HCT116 (cell line): Measurements from ENCODE around the gene AFTPH. TPM values are rescaled to one million over a fixed set of nuclear protein-coding genes. Genes with fewer than 3 reads are reported as not detected.

Experiments used
- ATAC-seq: fragments of 200-7000 bp; cut with Tn5 transposase; 2 replicates; pipeline ENCODE4 v1.9.1; 2020; ENCODE audit warnings: mild to moderate bottlenecking, moderate library complexity
- BruUV-seq: library from RNA; stranded (reverse); fragments of 400-500 nt; replicated peaks from 2 replicates; lab custom pipeline; 2021; lab: Mats Ljungman, UMichigan
- CTCF ChIA-PET: fragments of 300-600 bp; sonication (Branson Sonifier 250); formaldehyde crosslinking; loops from one replicate; lab custom pipeline; 2021; ENCODE audit warnings: antibody characterized with exemption; lab: Charles Lee
- POLR2A ChIA-PET: fragments of 300-600, 350-600 bp; sonication (Branson Sonifier 250); formaldehyde crosslinking; loops from one replicate; lab custom pipeline; 2021; ENCODE audit warnings: antibody characterized with exemption; lab: Charles Lee
- RAD21 ChIA-PET, 2 experiments: fragments of 300-600 bp; sonication (Branson Sonifier 250); formaldehyde crosslinking; loops; one replicate each; lab custom pipeline; 2023; ENCODE audit warnings: low total read pairs in 2 of 2; ENCODE audit not compliant: uncharacterized antibody in 2 of 2, unreplicated experiment in 2 of 2, low non-redundant PET in 1 of 2; lab: Charles Lee
- DNase-seq: peaks from one replicate; pipeline ENCODE4 v3.0.0-alpha.2; 2010; ENCODE audit warnings: low read depth, low spot score
- H2AFZ ChIP-seq: fragments of 200-600 bp; shearing (Covaris generic), sonication (generic); 2 replicates; pipeline ENCODE4 v1.6.1; 2017; ENCODE audit warnings: low read depth, mixed run types, mixed read lengths, antibody characterized with exemption, low read length; ENCODE audit not compliant: poor library complexity, severe bottlenecking
- H3K27ac ChIP-seq: 2 replicates; pipeline ENCODE4 v1.5.1; 2012; ENCODE audit warnings: low read depth, low read length
- H3K27me3 ChIP-seq: fragments of 200-600 bp; sonication (generic); 2 replicates; pipeline ENCODE4 v1.6.1; 2016; ENCODE audit warnings: mixed run types, low read length, mixed read lengths; ENCODE audit not compliant: insufficient read depth
- H3K36me3 ChIP-seq, 2 experiments: fragments of 200-500 bp in 1 of 2; fragments of 200-600 bp in 1 of 2; sonication (Bioruptor generic) in 1 of 2; sonication (generic) in 1 of 2; 2 replicates each; pipeline versions ENCODE4 v1.5.1 to v1.6.1; 2014 to 2016; ENCODE audit warnings: low read length in 2 of 2, inconsistent platforms in 1 of 2, mixed read lengths in 1 of 2, mixed run types in 1 of 2; ENCODE audit not compliant: insufficient read depth in 2 of 2, control insufficient read depth in 1 of 2
- H3K4me1 ChIP-seq, 2 experiments: fragments of 200-600 bp in 1 of 2; sonication (generic) in 1 of 2; 2 replicates each; pipeline versions ENCODE4 v1.5.1 to v1.6.1; 2012 to 2017; ENCODE audit warnings: low read length in 2 of 2, inconsistent platforms in 1 of 2, mild to moderate bottlenecking in 1 of 2, mixed read lengths in 1 of 2, mixed run types in 1 of 2, moderate library complexity in 1 of 2; ENCODE audit not compliant: insufficient read depth in 2 of 2, control insufficient read depth in 1 of 2
- H3K4me2 ChIP-seq: fragments of 200-600 bp; sonication (generic); 2 replicates; pipeline ENCODE4 v1.6.1; 2017; ENCODE audit warnings: mixed run types, low read length, mixed read lengths
- H3K4me3 ChIP-seq, 2 experiments: fragments of 200-600 bp in 1 of 2; sonication (generic) in 1 of 2; replicated peaks in 1 of 2; 2 replicates each; pipeline ENCODE4 v1.5.1; 2011 to 2016; ENCODE audit warnings: low read length in 2 of 2, control low read depth in 1 of 2, low read depth in 1 of 2, mild to moderate bottlenecking in 1 of 2, mixed read lengths in 1 of 2, mixed run types in 1 of 2
- H3K79me2 ChIP-seq: fragments of 200-600 bp; sonication (generic); 2 replicates; pipeline ENCODE4 v1.6.1; 2017; ENCODE audit warnings: mild to moderate bottlenecking, mixed run types, low read length, moderate library complexity, mixed read lengths; ENCODE audit not compliant: insufficient read depth
- H3K9ac ChIP-seq: fragments of 200-600 bp; sonication (generic); 2 replicates; pipeline ENCODE4 v1.6.1; 2016; ENCODE audit warnings: low read length, mixed read lengths
- H3K9me2 ChIP-seq: fragments of 200-600 bp; sonication (generic), shearing (Covaris generic); 2 replicates; pipeline ENCODE4 v1.6.1; 2017; ENCODE audit warnings: mixed run types, mild to moderate bottlenecking, moderate library complexity; ENCODE audit not compliant: insufficient read depth
- H3K9me3 ChIP-seq, 2 experiments: fragments of 200-500 bp in 1 of 2; fragments of 200-600 bp in 1 of 2; sonication (Bioruptor generic) in 1 of 2; sonication (generic) in 1 of 2; 2 replicates each; pipeline ENCODE4 v1.6.1; 2014 to 2017; ENCODE audit warnings: low read length in 2 of 2, mixed read lengths in 2 of 2, inconsistent platforms in 1 of 2, low read depth in 1 of 2, mild to moderate bottlenecking in 1 of 2, mixed run types in 1 of 2, moderate library complexity in 1 of 2; ENCODE audit not compliant: control insufficient read depth in 1 of 2, insufficient read depth in 1 of 2
- H4K20me1 ChIP-seq: fragments of 200-600 bp; sonication (generic), shearing (Covaris generic); 2 replicates; pipeline ENCODE4 v1.6.1; 2017; ENCODE audit warnings: mixed run types, mild to moderate bottlenecking, moderate library complexity; ENCODE audit not compliant: insufficient read depth
- CBX3 ChIP-seq: IDR thresholded peaks from 2 replicates; pipeline ENCODE4 v1.6.1; 2012; ENCODE audit warnings: low read depth
- CTCF ChIP-seq, 3 experiments: fragments of 200-600 bp in 1 of 3; sonication (generic) in 1 of 3; IDR thresholded peaks in 2 of 3; conservative IDR thresholded peaks in 1 of 3; 2 replicates each; pipeline ENCODE4 v1.5.1; 2012 to 2017; ENCODE audit warnings: low read depth in 2 of 3, low read length in 2 of 3, antibody characterized with exemption in 1 of 3, borderline replicate concordance in 1 of 3, control low read depth in 1 of 3, mild to moderate bottlenecking in 1 of 3, mixed read lengths in 1 of 3, mixed run types in 1 of 3, moderate library complexity in 1 of 3; ENCODE audit not compliant: insufficient read depth in 1 of 3
- EGR1 ChIP-seq: IDR thresholded peaks from 2 replicates; pipeline ENCODE4 v1.6.1; 2012; ENCODE audit warnings: low read depth
- ELF1 ChIP-seq: IDR thresholded peaks from 2 replicates; pipeline ENCODE4 v1.6.1; 2012; ENCODE audit warnings: low read depth, borderline replicate concordance
- EZH2 ChIP-seq: fragments of 200-600 bp; sonication (generic); IDR thresholded peaks from 2 replicates; pipeline ENCODE4 v1.6.1; 2017; ENCODE audit warnings: antibody characterized with exemption, mixed run types
- EZH2phosphoT487 ChIP-seq: fragments of 200-600 bp; IDR thresholded peaks from 2 replicates; pipeline ENCODE4 v1.6.1; 2018; ENCODE audit warnings: antibody characterized with exemption, borderline replicate concordance
- FOSL1 ChIP-seq: IDR thresholded peaks from 2 replicates; pipeline ENCODE4 v1.6.1; 2012; ENCODE audit warnings: low read depth
- POLR2AphosphoS5 ChIP-seq: IDR thresholded peaks from 2 replicates; pipeline ENCODE4 v1.6.1; 2011; ENCODE audit warnings: mild to moderate bottlenecking, low read depth, low read length, moderate library complexity
- RAD21 ChIP-seq: IDR thresholded peaks from 2 replicates; pipeline ENCODE4 v1.6.1; 2012; ENCODE audit warnings: low read depth, mild to moderate bottlenecking
- TCF7L2 ChIP-seq: IDR thresholded peaks from 2 replicates; pipeline ENCODE4 v1.7.0; 2011; ENCODE audit warnings: borderline replicate concordance, inconsistent platforms; ENCODE audit not compliant: insufficient read depth, insufficient read length; ENCODE audit errors: extremely low read depth
- YY1 ChIP-seq: IDR thresholded peaks from 2 replicates; pipeline ENCODE4 v1.6.1; 2011; ENCODE audit warnings: low read length, low read depth, moderate library complexity, mild to moderate bottlenecking; ENCODE audit not compliant: insufficient replicate concordance; ENCODE audit errors: extremely low read depth
- ZFX ChIP-seq: fragments of 450-650 bp; IDR thresholded peaks from 2 replicates; pipeline ENCODE4 v1.6.1; 2017
- ZNF274 ChIP-seq: fragments of 200-500 bp; sonication (Bioruptor generic); IDR thresholded peaks from 2 replicates; pipeline ENCODE4 v1.6.1; 2014; ENCODE audit warnings: mild to moderate bottlenecking, low read depth, low read length, inconsistent platforms
- intact Hi-C: fragments of 100-400 bp; cut with micrococcal nuclease; formaldehyde crosslinking; loops from 2 replicates; pipeline ENCODE4 v1.10.0; 2022
- total RNA-seq: library from RNA; stranded (reverse); gene quantifications from one replicate; pipeline ENCODE4 v1.2.1, GENCODE V29; 2021; ENCODE audit not compliant: unreplicated experiment

Gene AFTPH
- total RNA-seq, 1 experiment from 2014 or later = 23.6 TPM

GRCh38 chr2:64482243-64482642 is 41.9 kb upstream of the AFTPH start (continued):
- TF ChIP-seq CTCF (IDR thresholded peaks at IDR 0.05 in 2 of 3, conservative IDR thresholded peaks at IDR 0.05 in 1 of 3; ENCODE audit: borderline replicate concordance in 1 of 3, insufficient read depth in 1 of 3, low read depth in 2 of 3, low read length in 2 of 3) (no peak), FOSL1 (no peak), EGR1 (no peak), ZFX (no peak), YY1 (no peak), POLR2AphosphoS5 (no peak), CBX3 (no peak), EZH2 (no peak), TCF7L2 (no peak), EZH2phosphoT487 (no peak), ELF1 (no peak), ZNF274 (no peak)

DNA sequence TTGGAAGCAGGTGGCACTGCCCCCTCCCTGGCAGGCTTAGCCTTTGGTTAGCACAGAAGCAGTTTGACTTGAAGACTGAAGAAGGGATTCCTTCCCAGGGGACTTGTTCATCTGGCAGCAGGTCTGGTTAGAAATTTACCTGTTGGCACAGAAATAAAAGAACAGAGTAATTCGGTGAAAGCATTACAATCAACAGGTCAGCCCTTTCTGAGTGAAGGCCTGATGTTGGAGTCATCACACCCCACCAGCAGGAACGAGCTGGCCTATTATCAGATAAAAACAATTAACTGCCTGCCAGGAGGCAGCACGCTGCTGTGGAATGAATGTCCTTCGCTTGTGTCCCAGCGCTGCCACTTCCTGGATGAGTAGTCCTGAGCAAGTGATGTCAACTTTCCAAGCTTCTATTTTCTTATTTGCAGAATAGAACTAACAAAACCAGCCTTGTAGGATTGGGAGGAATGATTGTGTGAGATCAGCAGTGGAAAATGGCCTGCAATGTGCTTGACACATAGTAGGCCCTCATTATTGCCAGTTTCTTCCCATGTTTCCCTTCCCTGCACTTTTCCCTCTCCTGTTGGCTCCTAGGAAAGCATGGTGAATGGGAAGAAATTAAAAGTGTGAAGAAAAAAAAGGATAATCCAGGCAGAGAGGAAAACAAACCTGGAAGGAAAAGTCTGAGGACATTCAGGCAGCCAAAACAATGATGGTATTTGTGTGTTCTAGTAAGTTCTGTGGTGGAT is 41.2 kb upstream of the AFTPH start:
- no peak for DNase-seq

More for the DNA sequence above, 41.2 kb upstream of the AFTPH start:
- ChIA-PET POLR2A (no interaction called here), RAD21 (no interaction called here), CTCF (interaction anchor here (1.2 to 3.2 kb wide), 2 partner anchors 41 to 152 kb away, joined by 3 to 7 read pairs; partner anchors contain the start of gene AFTPH)
- Histone ChIP-seq H3K4me2 (no peak overlapping the region), H3K27ac (no peak overlapping the region), H3K36me3 (no peaks in the 10 kb centered on the region), H2AFZ (no peak overlapping the region), H3K9me2 (no peaks in the 10 kb centered on the region), H3K79me2 (no peaks in the 10 kb centered on the region), H3K27me3 (no peaks in the 10 kb centered on the region; the same call in 1 of the 2 replicates), H3K9ac (no peak overlapping the region), H4K20me1 (no peaks in the 10 kb centered on the region), H3K9me3 (no peaks in the 10 kb centered on the region), H3K4me1 (peaks cover 0 to 5% of the 10 kb centered on the region in 2 experiments; a peak in 1 of 4 replicates), H3K4me3 (no peak overlapping the region)
- TF ChIP-seq EGR1 (no peak), ELF1 (0 out of 2 replicates have a peak, but pooled peaks have one; percentile 20), RAD21 (0 out of 2 replicates have a peak, but pooled peaks have one; percentile 21)
- ATAC-seq = peak; percentile 40; the same call in 1 of the 2 replicates
- intact Hi-C loops = no loop called here
- no TSS peak for BruUV-seq
